ENCODE data around the gene PHF1.
A peak's percentile ranks its signal among the peaks of the same experiment; 100 is the strongest.

The PHF1 gene

DNA sequence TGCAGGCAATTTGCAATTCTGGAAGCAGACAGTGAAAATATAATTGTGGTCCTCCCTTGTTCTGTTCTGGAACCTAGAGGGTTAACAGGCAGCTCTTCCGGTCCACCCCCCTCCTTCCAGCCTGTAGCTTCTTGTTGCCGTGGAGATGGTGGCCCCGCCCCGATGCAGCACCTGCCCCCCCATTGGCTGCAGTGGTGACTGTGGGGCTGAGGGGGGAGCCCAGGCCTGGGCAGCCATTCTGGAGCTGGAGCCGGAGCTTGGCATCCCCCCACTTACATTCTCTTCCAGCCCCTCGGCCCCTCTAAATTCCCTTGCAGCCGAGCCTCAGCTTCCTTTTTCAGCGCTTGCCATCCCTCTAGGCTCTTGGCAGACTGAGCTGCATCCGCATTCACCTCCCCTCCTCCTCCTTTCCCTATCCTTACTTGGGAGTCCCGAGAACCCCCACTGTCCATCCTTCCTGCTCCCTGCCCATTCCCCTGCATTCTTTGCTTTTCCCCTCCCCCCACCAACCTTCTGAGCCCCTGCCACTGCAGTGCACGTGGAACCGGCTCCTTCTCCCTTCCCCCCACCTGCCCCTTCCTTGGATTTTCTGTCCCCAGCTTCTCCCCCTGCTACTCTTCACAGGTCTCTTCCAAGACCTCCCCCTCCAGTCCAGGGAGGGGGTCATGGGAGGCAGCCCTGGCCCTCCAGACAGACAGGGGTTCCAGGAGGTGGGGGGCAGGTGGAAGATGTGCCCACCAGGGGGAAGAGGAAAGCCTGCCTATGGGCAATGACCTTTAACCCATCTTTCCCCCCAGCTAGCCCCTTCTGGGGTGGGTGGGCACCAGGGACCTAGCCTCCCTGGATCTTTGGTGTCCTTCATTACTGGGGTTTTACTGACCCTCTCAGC lies 20.4 kb downstream of the PHF1 start:
- DNase-seq (ENCODE audit: extremely low read depth in 1 of 2, low read depth in 1 of 2): peak; percentile 54 to 71

DNA sequence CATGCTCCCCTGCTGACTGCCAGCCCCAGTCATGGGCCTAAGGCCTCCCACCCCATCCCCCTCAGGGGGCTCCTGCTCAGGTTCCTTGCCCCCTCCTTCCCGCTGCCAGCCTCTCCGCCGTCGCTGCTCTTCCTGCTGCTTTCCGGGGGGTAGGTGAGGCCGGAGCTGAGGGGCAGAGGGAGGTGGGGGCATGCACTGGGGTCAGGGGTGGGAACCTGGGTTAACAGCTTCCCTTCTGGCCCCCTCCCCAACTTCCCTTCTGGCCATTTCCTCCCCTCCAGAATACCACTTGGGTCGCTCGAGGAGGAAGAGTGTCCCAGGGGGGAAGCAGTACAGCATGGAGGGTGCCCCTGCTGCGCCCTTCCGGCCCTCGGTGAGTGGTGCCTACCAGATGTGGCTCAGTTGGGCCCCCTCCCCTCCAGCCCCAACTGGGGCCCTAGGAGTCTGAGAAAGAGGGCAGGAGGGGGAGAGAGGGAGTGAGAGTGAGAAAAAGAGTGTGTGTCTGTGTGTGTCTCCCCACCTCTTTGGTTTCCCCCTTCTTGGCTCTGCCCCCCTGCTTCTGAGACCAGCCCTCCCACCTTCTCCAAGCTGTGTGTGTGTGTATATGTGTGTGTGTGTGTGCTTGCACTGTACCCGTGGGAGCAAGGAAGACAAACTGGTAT lies 21.2 kb downstream of the PHF1 start:
- DNase-seq (ENCODE audit: extremely low read depth in 1 of 2, low read depth in 1 of 2): no peak

DNA sequence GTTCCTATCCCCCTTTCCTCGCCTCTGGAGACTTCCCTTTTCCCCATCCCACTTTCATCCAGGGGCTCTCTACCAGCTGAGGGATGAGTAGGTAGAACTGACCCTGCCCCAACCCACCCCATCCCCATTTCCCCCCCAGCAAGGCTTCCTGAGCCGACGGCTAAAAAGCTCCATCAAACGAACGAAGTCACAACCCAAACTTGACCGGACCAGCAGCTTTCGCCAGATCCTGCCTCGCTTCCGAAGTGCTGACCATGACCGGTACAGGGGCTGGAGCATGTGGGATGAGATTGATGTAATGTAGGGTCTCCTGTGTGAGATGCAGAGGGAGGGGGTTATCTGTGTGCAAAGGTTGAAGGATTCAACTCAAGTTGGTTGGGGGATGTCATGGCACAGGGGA lies 21.7 kb downstream of the PHF1 start:
- DNase-seq (ENCODE audit: extremely low read depth in 1 of 2, low read depth in 1 of 2): no peak

DNA sequence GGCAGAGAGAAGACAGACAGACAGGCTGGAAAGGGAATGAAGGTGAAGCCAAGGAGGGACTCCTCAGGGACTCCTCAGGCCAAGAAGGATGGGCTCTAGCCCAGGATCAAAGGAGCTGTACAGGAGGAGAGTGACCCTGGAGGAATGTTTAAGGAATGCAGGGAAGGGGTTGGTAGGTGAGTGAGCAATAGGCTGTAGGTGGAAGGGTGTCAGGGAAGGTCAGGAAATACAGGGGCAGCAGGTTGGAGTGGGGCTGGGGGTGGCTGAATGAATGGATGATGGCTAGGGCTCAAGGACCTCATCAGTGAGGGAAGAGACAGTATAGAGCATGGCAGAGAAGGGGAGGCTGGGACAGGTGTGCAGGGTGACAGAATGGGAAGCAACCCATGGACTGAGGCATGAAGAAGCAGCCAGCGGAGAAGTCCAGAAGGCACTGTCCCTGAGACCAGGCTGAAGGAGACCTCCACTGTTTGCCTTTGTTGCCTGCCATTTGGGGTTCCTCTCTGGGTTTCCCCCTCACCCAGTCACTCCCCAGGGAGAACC lies 22.3 kb downstream of the PHF1 start:
- no peak for DNase-seq (ENCODE audit: extremely low read depth in 1 of 2, low read depth in 1 of 2)

DNA sequence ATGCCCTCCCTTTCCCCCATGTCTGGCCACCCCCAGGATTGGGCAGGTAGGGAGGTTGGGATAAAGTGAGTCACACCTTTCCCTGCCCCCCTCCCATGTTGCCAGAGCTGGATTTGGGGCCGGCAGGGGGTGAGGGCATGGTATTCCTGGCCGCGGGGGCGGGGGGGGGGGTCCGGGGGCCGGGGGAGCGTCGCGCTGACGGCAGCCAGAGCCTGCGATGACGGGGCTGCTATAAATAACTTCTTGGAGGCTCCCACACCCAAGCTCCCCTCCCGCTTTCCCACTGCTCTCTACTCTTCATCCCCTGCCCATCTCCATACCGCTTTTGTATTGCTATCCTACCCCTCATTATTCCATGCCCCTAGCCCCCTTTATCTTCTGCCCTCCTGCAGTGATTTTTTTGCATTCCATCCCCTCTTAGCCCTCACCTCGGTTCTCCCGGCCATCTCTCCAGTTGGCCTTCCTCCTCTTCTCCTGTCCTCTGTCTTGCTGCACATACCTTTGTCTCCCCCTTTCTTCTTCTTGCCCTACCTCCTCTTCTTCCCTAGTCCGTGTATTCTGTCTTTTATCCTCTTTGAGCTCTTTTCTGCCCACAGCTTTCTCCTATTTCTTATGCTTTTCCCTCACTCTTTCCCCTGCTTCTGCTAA lies 22.9 kb downstream of the PHF1 start:
- no peak for DNase-seq (ENCODE audit: extremely low read depth in 1 of 2, low read depth in 1 of 2)

DNA sequence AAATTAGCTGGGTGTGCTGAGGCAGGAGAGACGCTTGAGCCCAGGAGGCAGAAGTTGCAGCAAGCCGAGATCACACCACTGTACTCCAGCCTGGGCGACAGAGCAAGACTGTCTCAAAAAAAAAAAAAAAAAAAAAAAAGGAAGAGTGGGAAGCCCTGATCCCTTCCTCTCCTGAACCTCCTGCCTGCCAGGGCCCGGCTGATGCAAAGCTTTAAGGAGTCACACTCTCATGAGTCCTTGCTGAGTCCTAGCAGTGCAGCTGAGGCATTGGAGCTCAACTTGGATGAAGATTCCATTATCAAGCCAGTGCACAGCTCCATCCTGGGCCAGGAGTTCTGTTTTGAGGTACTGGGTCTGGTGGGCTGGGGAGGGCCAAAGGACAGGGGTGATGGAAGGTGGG lies 24.1 kb downstream of the PHF1 start:
- no peak for DNase-seq (ENCODE audit: extremely low read depth in 1 of 2, low read depth in 1 of 2)

DNA sequence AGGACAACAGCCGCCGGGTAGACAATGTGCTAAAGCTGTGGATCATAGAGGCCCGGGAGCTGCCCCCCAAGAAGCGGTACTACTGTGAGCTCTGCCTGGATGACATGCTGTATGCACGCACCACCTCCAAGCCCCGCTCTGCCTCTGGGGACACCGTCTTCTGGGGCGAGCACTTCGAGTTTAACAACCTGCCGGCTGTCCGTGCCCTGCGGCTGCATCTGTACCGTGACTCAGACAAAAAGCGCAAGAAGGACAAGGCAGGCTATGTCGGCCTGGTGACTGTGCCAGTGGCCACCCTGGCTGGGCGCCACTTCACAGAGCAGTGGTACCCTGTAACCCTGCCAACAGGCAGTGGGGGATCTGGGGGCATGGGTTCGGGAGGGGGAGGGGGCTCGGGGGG lies 26.9 kb downstream of the PHF1 start:
- DNase-seq (ENCODE audit: extremely low read depth in 1 of 2, low read depth in 1 of 2): no peak

DNA sequence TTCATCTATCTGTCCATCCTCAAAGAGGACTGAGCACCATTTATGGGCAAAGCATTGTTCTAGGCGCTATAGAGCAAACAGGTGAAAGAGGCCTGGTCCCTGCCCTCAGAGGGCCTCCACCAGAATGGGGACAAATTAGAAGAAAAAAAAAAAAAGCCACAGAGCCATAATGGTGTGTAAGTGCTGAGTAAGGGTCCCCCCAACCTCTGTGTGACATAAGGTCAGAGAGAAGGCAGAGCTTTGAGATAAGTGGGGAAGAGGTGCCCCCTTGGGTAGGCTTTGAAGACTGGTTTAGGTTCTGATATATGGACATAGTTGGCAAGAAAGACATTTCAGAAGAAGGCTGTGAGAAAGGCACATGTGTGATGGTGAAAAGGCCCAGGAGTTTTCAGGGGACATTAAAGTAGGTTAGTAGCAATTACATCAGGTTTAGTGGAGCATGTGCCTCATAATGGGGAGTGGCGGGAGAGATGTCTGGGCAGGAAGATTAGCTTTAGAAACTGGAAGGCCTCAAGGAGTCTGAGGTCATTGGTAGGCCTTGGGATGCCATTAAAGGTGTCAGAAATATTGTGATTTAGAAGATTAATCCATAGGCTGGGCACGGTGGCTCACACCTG lies 28.3 kb downstream of the PHF1 start:
- no peak for DNase-seq (ENCODE audit: extremely low read depth in 1 of 2, low read depth in 1 of 2)

DNA sequence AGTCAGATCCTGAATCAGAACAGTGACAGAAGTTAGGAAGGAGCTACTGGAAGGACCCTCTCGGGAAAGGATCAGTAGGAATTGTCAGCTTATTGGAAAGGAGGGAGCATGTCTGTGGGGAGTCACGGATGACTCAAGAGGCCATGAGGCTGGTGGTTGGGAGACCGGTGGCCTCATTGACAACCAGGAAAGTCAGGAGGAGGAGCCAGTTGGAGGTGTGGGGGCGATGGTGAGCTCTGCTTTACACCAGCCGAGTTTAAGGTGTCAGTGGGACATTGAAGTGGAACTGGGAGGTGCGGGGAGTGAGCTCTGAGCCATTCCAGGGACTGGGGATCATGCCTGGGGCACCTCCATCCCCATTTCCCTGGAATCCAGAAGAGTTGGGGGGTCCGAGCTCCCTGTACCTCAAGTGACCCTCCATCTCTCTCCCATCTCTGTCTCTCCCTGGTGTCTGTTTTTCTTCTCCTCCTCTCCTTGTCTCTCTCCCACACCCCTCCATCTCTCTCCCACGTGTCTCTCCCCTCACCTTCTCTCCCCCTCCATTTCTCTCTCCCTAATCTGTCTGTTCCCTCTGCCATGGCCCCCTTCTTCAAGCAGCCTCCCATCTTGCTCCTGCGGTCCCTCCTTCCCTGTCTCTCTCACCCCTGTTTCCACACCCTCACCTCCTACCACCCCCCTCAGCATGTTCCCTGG lies 29.3 kb downstream of the PHF1 start:
- no peak for DNase-seq (ENCODE audit: extremely low read depth in 1 of 2, low read depth in 1 of 2)

DNA sequence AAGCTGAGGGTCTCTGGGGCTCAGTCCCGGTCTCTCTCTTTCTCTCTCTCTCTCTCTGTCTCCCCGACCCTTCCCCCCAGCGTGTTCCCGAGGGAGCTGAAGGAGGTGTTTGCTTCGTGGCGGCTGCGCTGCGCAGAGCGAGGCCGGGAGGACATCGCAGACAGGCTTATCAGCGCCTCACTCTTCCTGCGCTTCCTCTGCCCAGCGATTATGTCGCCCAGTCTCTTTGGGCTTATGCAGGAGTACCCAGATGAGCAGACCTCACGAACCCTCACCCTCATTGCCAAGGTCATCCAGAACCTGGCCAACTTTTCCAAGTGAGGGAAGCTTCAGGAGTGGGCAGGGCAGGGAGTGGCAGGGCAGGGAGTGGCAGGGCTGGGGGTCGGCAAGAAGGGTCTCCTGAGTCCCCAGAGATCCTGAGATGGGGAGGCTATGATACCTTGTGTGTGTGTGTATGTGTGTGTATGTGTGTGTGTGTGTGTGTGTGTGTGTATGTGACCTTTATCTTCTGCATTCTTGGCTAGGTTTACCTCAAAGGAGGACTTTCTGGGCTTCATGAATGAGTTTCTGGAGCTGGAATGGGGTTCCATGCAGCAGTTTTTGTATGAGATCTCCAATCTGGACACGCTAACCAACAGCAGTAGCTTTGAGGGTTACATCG lies 30.0 kb downstream of the PHF1 start:
- DNase-seq (ENCODE audit: extremely low read depth in 1 of 2, low read depth in 1 of 2): no peak

DNA sequence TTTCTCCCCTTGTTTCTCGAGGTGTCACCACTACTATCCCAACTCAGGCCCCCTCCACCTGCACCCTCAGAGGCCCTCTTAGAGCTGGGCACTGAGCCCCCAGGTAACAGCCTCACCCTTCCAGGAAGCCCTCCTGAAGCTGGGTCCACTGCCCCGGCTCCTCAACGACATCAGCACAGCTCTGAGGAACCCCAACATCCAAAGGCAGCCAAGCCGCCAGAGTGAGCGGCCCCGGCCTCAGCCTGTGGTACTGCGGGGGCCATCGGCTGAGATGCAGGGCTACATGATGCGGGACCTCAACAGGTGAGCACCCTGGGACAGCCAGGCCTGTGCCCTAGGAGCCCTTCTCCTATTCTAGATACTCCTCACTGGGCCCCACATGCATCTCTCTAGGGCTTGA lies 30.6 kb downstream of the PHF1 start:
- DNase-seq (ENCODE audit: extremely low read depth in 1 of 2, low read depth in 1 of 2): no peak

DNA sequence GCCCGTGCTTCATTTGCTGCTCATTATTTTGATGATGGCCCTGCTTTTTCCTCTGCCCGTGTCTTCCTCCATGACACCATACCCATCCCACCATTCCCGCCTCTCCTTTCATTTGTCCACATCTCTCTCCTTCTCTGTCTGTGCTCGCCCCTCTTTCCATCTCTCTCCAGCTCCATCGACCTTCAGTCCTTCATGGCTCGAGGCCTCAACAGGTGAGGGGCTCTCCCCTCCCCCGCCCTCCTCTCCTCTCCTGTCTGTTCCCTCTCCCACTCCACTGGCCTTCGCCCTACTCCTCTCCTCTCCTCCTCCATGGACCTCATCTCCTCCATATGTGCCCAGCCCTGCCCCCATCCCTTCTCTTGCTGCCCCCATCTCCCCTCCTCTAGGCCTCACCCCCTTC lies 31.5 kb downstream of the PHF1 start:
- DNase-seq (ENCODE audit: extremely low read depth in 1 of 2, low read depth in 1 of 2): no peak

DNA sequence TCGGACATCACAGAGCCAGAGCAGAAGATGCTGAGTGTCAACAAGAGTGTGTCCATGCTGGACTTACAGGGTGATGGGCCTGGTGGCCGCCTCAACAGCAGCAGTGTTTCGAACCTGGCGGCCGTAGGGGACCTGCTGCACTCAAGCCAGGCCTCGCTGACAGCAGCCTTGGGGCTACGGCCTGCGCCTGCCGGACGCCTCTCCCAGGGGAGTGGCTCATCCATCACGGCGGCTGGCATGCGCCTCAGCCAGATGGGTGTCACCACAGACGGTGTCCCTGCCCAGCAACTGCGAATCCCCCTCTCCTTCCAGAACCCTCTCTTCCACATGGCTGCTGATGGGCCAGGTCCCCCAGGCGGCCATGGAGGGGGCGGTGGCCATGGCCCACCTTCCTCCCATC lies 32.2 kb downstream of the PHF1 start:
- no peak for DNase-seq (ENCODE audit: extremely low read depth in 1 of 2, low read depth in 1 of 2)

DNA sequence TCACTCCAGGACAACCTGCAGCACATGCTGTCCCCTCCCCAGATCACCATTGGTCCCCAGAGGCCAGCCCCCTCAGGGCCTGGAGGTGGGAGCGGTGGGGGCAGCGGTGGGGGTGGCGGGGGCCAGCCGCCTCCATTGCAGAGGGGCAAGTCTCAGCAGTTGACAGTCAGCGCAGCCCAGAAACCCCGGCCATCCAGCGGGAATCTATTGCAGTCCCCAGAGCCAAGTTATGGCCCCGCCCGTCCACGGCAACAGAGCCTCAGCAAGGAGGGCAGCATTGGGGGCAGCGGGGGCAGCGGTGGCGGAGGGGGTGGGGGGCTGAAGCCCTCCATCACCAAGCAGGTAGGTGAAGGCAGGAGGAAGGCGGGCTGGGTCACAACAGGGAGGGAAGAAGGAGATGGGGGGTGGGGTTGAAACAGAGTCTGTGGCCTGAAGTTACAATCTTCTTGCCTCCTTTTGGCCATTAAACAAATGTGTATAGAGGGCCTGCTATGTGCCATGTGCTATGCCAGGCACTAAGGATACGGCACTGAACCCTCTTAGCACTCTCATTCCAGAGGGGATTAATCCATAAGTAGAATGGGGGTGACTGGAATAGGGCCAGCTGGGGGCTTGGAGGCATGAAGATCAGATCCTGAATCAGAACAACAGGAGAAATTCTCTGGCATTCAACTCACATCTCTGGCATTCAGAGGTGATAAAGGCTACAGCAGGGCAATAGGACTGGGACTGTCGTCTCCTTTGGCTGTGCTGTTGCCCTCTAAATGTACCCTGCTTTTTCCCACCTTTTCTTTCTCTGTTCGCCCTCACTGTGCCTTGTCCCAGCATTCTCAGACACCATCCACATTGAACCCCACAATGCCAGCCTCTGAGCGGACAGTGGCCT lies 33.0 kb downstream of the PHF1 start:
- DNase-seq (ENCODE audit: extremely low read depth in 1 of 2, low read depth in 1 of 2): no peak

DNA sequence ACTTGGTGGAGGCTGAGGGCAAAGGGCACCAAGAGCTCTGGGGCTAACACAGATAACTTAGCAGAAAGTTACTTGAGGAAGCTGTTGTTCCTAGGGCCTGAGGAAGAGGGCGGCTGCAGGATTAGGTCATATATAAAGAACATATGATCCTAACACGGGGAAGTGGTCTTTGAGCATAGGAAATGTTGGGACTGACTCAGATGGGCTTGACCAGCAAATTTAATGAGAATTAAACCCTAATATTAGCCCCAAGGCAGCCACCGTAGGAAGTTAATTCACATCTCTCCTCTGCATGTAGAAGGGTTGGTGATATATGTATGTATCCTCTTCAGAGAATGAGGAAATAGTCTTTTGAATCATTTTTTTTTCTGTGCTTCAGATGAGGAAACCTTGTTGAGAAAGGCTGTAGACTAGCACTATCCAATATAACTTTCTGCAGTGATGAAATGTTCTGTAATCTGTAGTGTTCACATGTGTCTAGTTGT lies 34.3 kb downstream of the PHF1 start:
- no peak for DNase-seq (ENCODE audit: extremely low read depth in 1 of 2, low read depth in 1 of 2)

DNA sequence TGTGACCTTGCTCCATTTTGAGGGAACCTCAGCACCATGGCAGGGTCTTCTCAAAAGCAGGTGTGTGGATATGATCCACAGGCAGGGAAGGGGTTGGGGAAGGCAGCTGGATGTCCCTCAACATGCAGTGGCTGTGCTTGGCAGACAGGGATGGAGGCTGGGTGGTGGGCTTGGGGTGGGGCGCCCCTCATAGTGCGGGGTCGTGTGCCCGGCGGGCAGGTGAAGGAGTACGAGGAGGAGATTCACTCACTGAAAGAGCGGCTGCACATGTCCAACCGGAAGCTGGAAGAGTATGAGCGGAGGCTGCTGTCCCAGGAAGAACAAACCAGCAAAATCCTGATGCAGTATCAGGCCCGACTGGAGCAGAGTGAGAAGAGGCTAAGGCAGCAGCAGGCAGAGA lies 35.5 kb downstream of the PHF1 start:
- DNase-seq (ENCODE audit: extremely low read depth in 1 of 2, low read depth in 1 of 2): no peak

DNA sequence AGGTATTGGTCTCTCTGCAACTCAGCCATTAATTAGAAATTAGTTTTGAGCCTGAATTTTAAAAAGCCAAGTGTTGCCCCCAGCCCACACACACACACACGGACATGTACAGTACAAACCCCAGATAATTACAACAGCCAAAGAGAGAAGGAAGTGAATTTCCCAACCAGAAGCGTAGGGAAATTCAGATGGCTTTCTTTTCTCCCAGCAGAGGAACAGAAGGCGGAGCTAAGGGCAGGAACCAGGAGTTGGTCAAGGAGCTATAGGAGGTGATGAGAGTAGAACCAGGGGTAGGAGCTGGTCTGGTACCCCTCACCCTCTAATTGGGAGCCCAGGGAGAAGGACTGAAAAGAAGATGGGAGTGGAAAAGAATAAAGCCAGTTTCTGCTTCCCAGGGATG lies 39.6 kb downstream of the PHF1 start:
- no peak for DNase-seq (ENCODE audit: extremely low read depth in 1 of 2, low read depth in 1 of 2)

DNA sequence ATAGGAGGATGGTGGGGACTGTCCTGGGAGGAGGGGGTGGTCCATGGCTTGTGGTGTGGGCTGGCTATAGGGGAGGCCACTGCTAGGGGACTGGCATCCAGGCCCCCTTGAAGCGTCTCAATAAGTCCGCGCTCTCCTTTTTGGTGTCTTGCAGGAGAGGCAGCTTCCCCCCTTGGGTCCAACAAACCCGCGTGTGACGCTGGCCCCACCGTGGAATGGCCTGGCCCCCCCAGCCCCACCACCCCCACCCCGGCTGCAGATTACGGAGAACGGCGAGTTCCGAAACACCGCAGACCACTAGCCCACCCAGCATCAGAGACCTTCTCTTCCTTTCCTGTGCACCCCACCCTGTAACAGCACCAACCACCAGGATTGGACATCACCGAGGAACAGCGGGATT lies 40.8 kb downstream of the PHF1 start:
- no peak for DNase-seq (ENCODE audit: extremely low read depth in 1 of 2, low read depth in 1 of 2)

DNA sequence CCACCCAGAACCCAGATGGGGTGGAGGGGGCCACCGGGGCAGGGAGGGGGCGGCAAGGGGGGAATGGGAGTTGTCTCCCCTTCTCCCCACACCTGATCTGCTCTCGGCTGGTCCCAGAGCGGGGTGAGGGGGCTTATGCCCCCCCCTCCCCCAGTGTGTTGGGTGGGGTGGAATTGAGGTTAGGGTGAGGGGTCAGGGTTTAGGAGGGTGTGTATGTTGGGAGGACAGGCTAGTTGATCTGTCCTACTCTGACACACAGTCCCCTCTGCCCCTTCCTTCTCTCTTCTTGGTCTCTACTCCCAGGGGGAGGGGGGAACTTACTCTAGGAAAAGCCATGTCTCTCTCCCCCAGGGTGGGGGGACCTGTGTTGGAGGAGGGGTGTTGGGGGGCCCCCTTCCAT lies 41.7 kb downstream of the PHF1 start:
- DNase-seq (ENCODE audit: extremely low read depth in 1 of 2, low read depth in 1 of 2): no peak

All from activated CD8-positive, alpha-beta memory T cell treated with anti-CD3 and anti-CD28 coated beads for 1 hour (primary cell).